K562 (cell line): Measurements from ENCODE around the gene SLAMF7.

Experiments
- CEBPB ChIP-seq: fragments of 450-650 bp; IDR thresholded peaks from 2 replicates; pipeline ENCODE4 v1.6.1; 2016; ENCODE audit warnings: missing genetic modification characterization, missing compliant biosample characterization
- EGR1 ChIP-seq: fragments of 450-650 bp; conservative IDR thresholded peaks from 2 replicates; pipeline ENCODE4 v1.6.1; 2017; ENCODE audit warnings: mild to moderate bottlenecking
- HNRNPH1 ChIP-seq: fragments of 200-400 bp; formaldehyde crosslinking; optimal IDR thresholded peaks from 2 replicates; pipeline ENCODE3; 2017; ENCODE audit warnings: low read depth, mild to moderate bottlenecking, low read length, moderate library complexity
- KDM4B ChIP-seq, 2 experiments: fragments of 450-650 bp in 1 of 2; sonication (generic) in 1 of 2; IDR thresholded peaks; 2 replicates each; pipeline ENCODE4 v1.6.1; 2016 to 2017; ENCODE audit warnings: borderline replicate concordance in 2 of 2, antibody characterized with exemption in 1 of 2, low read depth in 1 of 2, mild to moderate bottlenecking in 1 of 2
- MYBL2 ChIP-seq, 2 experiments: fragments of 450-650 bp in 1 of 2; sonication (generic) in 1 of 2; formaldehyde crosslinking in 1 of 2; IDR thresholded peaks; 2 replicates each; pipeline versions ENCODE4 v1.6.1 to v1.8.1; 2017 to 2022; ENCODE audit warnings: borderline replicate concordance in 1 of 2, inconsistent platforms in 1 of 2, low read depth in 1 of 2, mild to moderate bottlenecking in 1 of 2, missing genetic modification reagents in 1 of 2, moderate library complexity in 1 of 2
- NFIC ChIP-seq: fragments of 450-650 bp; IDR thresholded peaks from 2 replicates; pipeline ENCODE4 v1.6.1; 2017; ENCODE audit warnings: mild to moderate bottlenecking, inconsistent platforms
- TF ChIP-seq, protein P1 (sequence below), 3 experiments: IDR thresholded peaks in 2 of 3; conservative IDR thresholded peaks in 1 of 3; 2 replicates each; pipeline ENCODE4 v1.5.1; 2011 to 2012; ENCODE audit warnings: low read length in 3 of 3, mild to moderate bottlenecking in 3 of 3, control low read depth in 2 of 3, improper control_type of control experiment in 1 of 3, inconsistent platforms in 1 of 3, low read depth in 1 of 3, mixed read lengths in 1 of 3, moderate library complexity in 1 of 3; ENCODE audit not compliant: insufficient read depth in 2 of 3

DNA sequence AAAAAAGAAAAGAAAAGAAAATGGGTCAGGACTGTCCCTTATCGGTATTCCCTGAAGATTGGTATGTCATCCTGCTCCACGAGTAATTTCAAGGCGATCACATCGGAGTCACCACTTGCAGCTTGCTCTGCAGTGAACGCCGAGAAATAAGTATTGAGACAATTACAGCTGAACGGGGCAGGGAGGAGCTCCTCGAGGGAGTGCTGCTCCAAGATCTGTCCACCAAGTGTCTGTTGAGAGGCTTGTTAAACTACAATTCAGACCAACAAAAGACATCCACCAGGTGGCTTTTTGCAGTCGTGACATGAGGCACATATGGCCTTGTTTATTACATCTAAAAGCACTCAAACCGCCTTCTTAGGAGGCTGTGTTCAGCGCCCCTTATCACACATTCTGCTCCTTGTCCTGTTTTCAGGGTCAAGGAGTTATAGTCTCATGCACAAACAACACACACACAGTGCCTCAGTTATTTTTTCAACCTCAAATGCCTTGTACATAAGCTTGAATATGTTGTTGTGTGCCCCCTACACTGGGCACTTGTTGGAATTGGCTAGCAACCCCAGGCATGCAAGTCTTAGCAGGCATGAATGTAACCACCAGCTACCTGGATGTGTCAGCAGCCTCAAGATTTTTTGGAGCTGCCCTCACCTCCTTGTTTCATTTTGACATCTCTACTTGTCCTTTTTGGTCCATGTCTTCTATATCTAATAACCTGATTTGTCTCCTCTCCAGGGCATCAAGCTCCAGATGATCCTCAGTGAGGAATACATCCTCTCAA is 14.4 kb upstream of the SLAMF7 start:
- TF ChIP-seq, protein P1, sequence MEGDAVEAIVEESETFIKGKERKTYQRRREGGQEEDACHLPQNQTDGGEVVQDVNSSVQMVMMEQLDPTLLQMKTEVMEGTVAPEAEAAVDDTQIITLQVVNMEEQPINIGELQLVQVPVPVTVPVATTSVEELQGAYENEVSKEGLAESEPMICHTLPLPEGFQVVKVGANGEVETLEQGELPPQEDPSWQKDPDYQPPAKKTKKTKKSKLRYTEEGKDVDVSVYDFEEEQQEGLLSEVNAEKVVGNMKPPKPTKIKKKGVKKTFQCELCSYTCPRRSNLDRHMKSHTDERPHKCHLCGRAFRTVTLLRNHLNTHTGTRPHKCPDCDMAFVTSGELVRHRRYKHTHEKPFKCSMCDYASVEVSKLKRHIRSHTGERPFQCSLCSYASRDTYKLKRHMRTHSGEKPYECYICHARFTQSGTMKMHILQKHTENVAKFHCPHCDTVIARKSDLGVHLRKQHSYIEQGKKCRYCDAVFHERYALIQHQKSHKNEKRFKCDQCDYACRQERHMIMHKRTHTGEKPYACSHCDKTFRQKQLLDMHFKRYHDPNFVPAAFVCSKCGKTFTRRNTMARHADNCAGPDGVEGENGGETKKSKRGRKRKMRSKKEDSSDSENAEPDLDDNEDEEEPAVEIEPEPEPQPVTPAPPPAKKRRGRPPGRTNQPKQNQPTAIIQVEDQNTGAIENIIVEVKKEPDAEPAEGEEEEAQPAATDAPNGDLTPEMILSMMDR (IDR thresholded peaks at IDR 0.05 in 2 of 3, conservative IDR thresholded peaks at IDR 0.05 in 1 of 3; ENCODE audit: insufficient read depth in 2 of 3, low read depth in 1 of 3, low read length in 3 of 3), result no peak
- TF ChIP-seq CEBPB (tag), result no peak
- TF ChIP-seq MYBL2 (IDR thresholded peaks at IDR 0.05; ENCODE audit: low read depth), result no peak
- TF ChIP-seq MYBL2 (CRISPR knock-in tag; IDR thresholded peaks at IDR 0.05; ENCODE audit: borderline replicate concordance), result no peak
- no peak for TF ChIP-seq EGR1
- no peak for TF ChIP-seq KDM4B (IDR thresholded peaks at IDR 0.05; ENCODE audit: borderline replicate concordance in 2 of 2, low read depth in 1 of 2)
- no peak for TF ChIP-seq NFIC
- no peak for TF ChIP-seq HNRNPH1
